ENCODE data around the gene ITSN2. TPM values are rescaled to one million over a fixed set of nuclear protein-coding genes. Genes with fewer than 3 reads are reported as not detected.

The ITSN2 gene
- total and polyA plus RNA-seq, 2 donors (not counting 1 experiment from before 2014, with no cell fraction given): 23.1 to 43.4 TPM

DNA sequence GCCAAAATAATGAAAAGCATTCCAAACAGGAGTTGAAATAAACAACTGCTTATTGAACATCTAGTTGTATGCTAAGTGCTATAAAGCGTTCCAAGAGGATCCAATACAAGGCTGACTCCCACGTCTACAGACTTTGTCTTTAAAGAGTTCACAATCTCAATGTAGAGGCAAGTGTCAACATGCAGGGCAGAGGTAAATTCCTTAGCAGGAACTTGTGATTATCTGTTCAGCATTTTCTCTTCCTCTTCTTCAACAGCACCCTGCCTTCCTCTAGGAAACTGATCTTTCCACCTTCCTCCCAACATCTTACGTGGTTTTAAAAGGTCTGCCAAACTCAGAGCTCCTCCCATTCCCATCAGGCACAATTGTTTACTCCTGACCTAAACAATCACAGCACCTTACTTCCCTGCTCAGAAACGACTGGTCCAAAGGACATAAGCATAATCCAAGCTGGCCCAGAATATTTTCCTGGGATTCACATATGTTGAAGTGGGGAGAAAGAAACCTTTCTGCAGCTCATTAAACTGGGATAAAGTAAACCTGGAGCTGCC lies 83.9 kb downstream of the ITSN2 start:
- Histone ChIP-seq H3K4me2 (ENCODE audit: extremely low read depth, insufficient read depth, low read length) (no peak overlapping the region), H3K36me3 (ENCODE audit: control insufficient read depth, insufficient read depth, low read length) (no peaks in the 10 kb centered on the region), H4K20me1 (ENCODE audit: control insufficient read depth, extremely low read depth, insufficient read depth, low read length) (no peaks in the 10 kb centered on the region), H3K79me2 (ENCODE audit: control insufficient read depth, insufficient read depth, low read length) (no peaks in the 10 kb centered on the region), H3K4me1 (ENCODE audit: control insufficient read depth, extremely low read depth, insufficient read depth, low read length) (no peaks in the 10 kb centered on the region), H3K27ac (ENCODE audit: insufficient read depth, low read length) (no peak overlapping the region), H2AFZ (ENCODE audit: low read length) (no peak overlapping the region), H3K27me3 (ENCODE audit: control insufficient read depth, insufficient read depth, low read length) (no peaks in the 10 kb centered on the region), H3K4me3 (replicated peaks in 1 of 4; ENCODE audit: control extremely low read depth in 1 of 4, insufficient read depth in 1 of 4, low read depth in 3 of 4, low read length in 4 of 4) (no peak overlapping the region), H3K9ac (ENCODE audit: insufficient read depth, low read length) (no peak overlapping the region), H3K9me3 (ENCODE audit: control insufficient read depth, insufficient read depth, low read depth, low read length) (no peaks in the 10 kb centered on the region)
- no peak for DNase-seq (ENCODE audit: low read depth in 2 of 2)
- TF ChIP-seq, protein P1, sequence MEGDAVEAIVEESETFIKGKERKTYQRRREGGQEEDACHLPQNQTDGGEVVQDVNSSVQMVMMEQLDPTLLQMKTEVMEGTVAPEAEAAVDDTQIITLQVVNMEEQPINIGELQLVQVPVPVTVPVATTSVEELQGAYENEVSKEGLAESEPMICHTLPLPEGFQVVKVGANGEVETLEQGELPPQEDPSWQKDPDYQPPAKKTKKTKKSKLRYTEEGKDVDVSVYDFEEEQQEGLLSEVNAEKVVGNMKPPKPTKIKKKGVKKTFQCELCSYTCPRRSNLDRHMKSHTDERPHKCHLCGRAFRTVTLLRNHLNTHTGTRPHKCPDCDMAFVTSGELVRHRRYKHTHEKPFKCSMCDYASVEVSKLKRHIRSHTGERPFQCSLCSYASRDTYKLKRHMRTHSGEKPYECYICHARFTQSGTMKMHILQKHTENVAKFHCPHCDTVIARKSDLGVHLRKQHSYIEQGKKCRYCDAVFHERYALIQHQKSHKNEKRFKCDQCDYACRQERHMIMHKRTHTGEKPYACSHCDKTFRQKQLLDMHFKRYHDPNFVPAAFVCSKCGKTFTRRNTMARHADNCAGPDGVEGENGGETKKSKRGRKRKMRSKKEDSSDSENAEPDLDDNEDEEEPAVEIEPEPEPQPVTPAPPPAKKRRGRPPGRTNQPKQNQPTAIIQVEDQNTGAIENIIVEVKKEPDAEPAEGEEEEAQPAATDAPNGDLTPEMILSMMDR (conservative IDR thresholded peaks at IDR 0.05 in 1 of 2, IDR thresholded peaks at IDR 0.05 in 1 of 2; ENCODE audit: low read depth in 1 of 2, low read length in 2 of 2): no peak
- TF ChIP-seq EZH2 (IDR thresholded peaks at IDR 0.05; ENCODE audit: low read length, missing control alignments): no peak

DNA sequence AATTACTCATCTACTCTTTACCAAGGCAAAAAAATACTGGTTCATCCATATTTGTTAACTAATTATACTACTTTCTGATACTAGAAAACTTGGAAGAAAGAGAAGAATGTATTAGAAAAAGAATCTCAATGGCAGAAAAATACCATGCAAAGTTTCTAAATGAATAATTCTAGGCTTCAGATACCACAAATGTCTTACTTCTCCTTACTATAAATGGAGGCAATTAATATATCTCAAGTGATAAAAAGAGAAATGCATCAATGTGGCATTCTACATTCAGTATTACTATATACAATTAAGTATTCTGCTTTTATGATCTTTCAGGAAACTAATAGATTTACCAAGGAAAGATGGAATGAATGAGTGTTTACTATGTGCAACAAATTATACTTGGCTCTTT lies 85.5 kb downstream of the ITSN2 start:
- no peak overlapping the region for H3K9ac ChIP-seq (ENCODE audit: insufficient read depth, low read length)
- H3K27me3 ChIP-seq (ENCODE audit: control insufficient read depth, insufficient read depth, low read length): no peaks in the 10 kb centered on the region
- H3K9me3 ChIP-seq (ENCODE audit: control insufficient read depth, insufficient read depth, low read depth, low read length): no peaks in the 10 kb centered on the region
- peaks cover 1% of the 10 kb centered on the region for H3K36me3 ChIP-seq (ENCODE audit: control insufficient read depth, insufficient read depth, low read length)
- no peaks in the 10 kb centered on the region for H4K20me1 ChIP-seq (ENCODE audit: control insufficient read depth, extremely low read depth, insufficient read depth, low read length)
- H3K4me2 ChIP-seq (ENCODE audit: extremely low read depth, insufficient read depth, low read length): no peak overlapping the region
- no peak overlapping the region for H3K27ac ChIP-seq (ENCODE audit: insufficient read depth, low read length)
- H3K79me2 ChIP-seq (ENCODE audit: control insufficient read depth, insufficient read depth, low read length): no peaks in the 10 kb centered on the region
- DNase-seq (ENCODE audit: low read depth in 2 of 2): no peak
- H2AFZ ChIP-seq (ENCODE audit: low read length): no peak overlapping the region
- H3K4me3 ChIP-seq (replicated peaks in 1 of 4; ENCODE audit: control extremely low read depth in 1 of 4, insufficient read depth in 1 of 4, low read depth in 3 of 4, low read length in 4 of 4): no peak overlapping the region
- no peaks in the 10 kb centered on the region for H3K4me1 ChIP-seq (ENCODE audit: control insufficient read depth, extremely low read depth, insufficient read depth, low read length)
- TF ChIP-seq, protein P1 (conservative IDR thresholded peaks at IDR 0.05 in 1 of 2, IDR thresholded peaks at IDR 0.05 in 1 of 2; ENCODE audit: low read depth in 1 of 2, low read length in 2 of 2): no peak
- TF ChIP-seq EZH2 (IDR thresholded peaks at IDR 0.05; ENCODE audit: low read length, missing control alignments): no peak

DNA sequence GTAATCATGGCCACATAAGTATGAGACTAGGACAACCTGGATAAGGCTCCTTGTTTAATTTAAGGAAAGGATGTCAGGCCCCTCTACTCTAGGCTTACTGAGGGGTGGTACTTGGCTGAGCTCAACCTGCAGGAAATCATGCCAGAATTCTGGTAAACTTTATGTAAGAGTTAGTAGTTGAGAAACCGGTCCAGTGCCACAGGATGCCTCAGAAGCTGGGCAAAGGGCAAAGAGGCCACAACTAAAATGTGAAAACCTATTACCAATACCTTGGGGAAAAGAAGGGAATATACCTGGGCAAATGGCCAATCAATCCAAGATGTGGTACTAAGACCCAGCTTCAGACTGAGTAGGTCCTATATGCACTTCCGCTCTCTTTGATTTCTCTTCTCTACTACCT lies 86.7 kb downstream of the ITSN2 start:
- no peak overlapping the region for H3K4me2 ChIP-seq (ENCODE audit: extremely low read depth, insufficient read depth, low read length)
- no peaks in the 10 kb centered on the region for H3K79me2 ChIP-seq (ENCODE audit: control insufficient read depth, insufficient read depth, low read length)
- H3K9ac ChIP-seq (ENCODE audit: insufficient read depth, low read length): no peak overlapping the region
- no peaks in the 10 kb centered on the region for H3K9me3 ChIP-seq (ENCODE audit: control insufficient read depth, insufficient read depth, low read depth, low read length)
- H2AFZ ChIP-seq (ENCODE audit: low read length): no peak overlapping the region
- TF ChIP-seq EZH2 (IDR thresholded peaks at IDR 0.05; ENCODE audit: low read length, missing control alignments): no peak
- TF ChIP-seq, protein P1 (conservative IDR thresholded peaks at IDR 0.05 in 1 of 2, IDR thresholded peaks at IDR 0.05 in 1 of 2; ENCODE audit: low read depth in 1 of 2, low read length in 2 of 2): no peak
- H3K27me3 ChIP-seq (ENCODE audit: control insufficient read depth, insufficient read depth, low read length): no peaks in the 10 kb centered on the region
- H3K27ac ChIP-seq (ENCODE audit: insufficient read depth, low read length): no peak overlapping the region
- peaks cover 1% of the 10 kb centered on the region for H3K36me3 ChIP-seq (ENCODE audit: control insufficient read depth, insufficient read depth, low read length)
- DNase-seq (ENCODE audit: low read depth in 2 of 2): no peak
- peaks cover 2% of the 10 kb centered on the region for H3K4me1 ChIP-seq (ENCODE audit: control insufficient read depth, extremely low read depth, insufficient read depth, low read length)
- no peaks in the 10 kb centered on the region for H4K20me1 ChIP-seq (ENCODE audit: control insufficient read depth, extremely low read depth, insufficient read depth, low read length)
- H3K4me3 ChIP-seq (replicated peaks in 1 of 4; ENCODE audit: control extremely low read depth in 1 of 4, insufficient read depth in 1 of 4, low read depth in 3 of 4, low read length in 4 of 4): no peak overlapping the region
